K562 (cell line): Measurements from ENCODE around the gene VPS18. TPM values are rescaled to one million over a fixed set of nuclear protein-coding genes. Genes with fewer than 3 reads are reported as not detected.

ENCODE experiments used
- ARID1B ChIP-seq: fragments of 450-650 bp; IDR thresholded peaks from 2 replicates; pipeline ENCODE4 v1.6.1; 2016; ENCODE audit warnings: antibody characterized with exemption, mild to moderate bottlenecking, inconsistent platforms
- ETV6 ChIP-seq, 3 experiments: fragments of 150-350 bp in 1 of 3; sonication (generic) in 1 of 3; formaldehyde crosslinking in 1 of 3; IDR thresholded peaks; 2 replicates each; pipeline versions ENCODE4 v1.6.1 to v1.8.0; 2014 to 2022; ENCODE audit warnings: borderline replicate concordance in 2 of 3, low read depth in 2 of 3, antibody characterized with exemption in 1 of 3, low read length in 1 of 3, mild to moderate bottlenecking in 1 of 3, missing genetic modification reagents in 1 of 3
- FIP1L1 ChIP-seq: fragments of 200-400 bp; formaldehyde crosslinking; IDR thresholded peaks from 2 replicates; pipeline ENCODE4 v1.6.1; 2018; ENCODE audit warnings: mild to moderate bottlenecking, low read depth, low read length; ENCODE audit not compliant: poor library complexity, severe bottlenecking
- MTA3 ChIP-seq: fragments of 450-650 bp; formaldehyde crosslinking; IDR thresholded peaks from 2 replicates; pipeline ENCODE4 v1.6.1; 2017; ENCODE audit warnings: mild to moderate bottlenecking, borderline replicate concordance
- NR4A1 ChIP-seq, 2 experiments: fragments of 250-450 bp in 1 of 2; fragments of 450-650 bp in 1 of 2; sonication (Bioruptor Pico) in 1 of 2; IDR thresholded peaks; 2 replicates each; pipeline versions ENCODE4 v1.4.0 to v1.6.1; 2016 to 2020; ENCODE audit warnings: mild to moderate bottlenecking in 2 of 2, missing compliant biosample characterization in 1 of 2, missing genetic modification characterization in 1 of 2, moderate library complexity in 1 of 2
- RBFOX2 ChIP-seq: fragments of 200-400 bp; formaldehyde crosslinking; IDR thresholded peaks from 2 replicates; pipeline ENCODE4 v1.6.1; 2017; ENCODE audit warnings: low read depth, mild to moderate bottlenecking, low read length, moderate library complexity
- RBM17 ChIP-seq: fragments of 200-400 bp; formaldehyde crosslinking; IDR thresholded peaks from 2 replicates; pipeline ENCODE4 v1.6.1; 2017; ENCODE audit warnings: low read depth, mild to moderate bottlenecking, low read length, borderline replicate concordance
- RFX7 ChIP-seq: fragments of 250-450 bp; sonication (Bioruptor Pico); IDR thresholded peaks from 2 replicates; pipeline ENCODE4 v1.5.1; 2021; ENCODE audit warnings: mild to moderate bottlenecking
- RUNX1 ChIP-seq: sonication (generic); IDR thresholded peaks from 2 replicates; pipeline ENCODE4 v1.6.1; 2016; ENCODE audit warnings: antibody characterized with exemption, low read depth
- SLC30A9 ChIP-seq: fragments of 250-450 bp; sonication (Bioruptor Pico); IDR thresholded peaks from 2 replicates; pipeline ENCODE4 v1.8.0; 2022; ENCODE audit warnings: mild to moderate bottlenecking, moderate library complexity
- SMAD2 ChIP-seq: fragments of 150-350 bp; IDR thresholded peaks from 2 replicates; pipeline ENCODE4 v1.6.1; 2014; ENCODE audit warnings: low read depth, mild to moderate bottlenecking, low read length
- TCF7L2 ChIP-seq: fragments of 150-350 bp; IDR thresholded peaks from 2 replicates; pipeline ENCODE4 v1.6.1; 2016; ENCODE audit warnings: low read depth, mild to moderate bottlenecking, low read length, moderate library complexity
- ZBTB7A ChIP-seq: IDR thresholded peaks from 2 replicates; pipeline ENCODE4 v1.6.1; 2011; ENCODE audit warnings: low read depth, mild to moderate bottlenecking, low read length, moderate library complexity, borderline replicate concordance; ENCODE audit not compliant: control insufficient read depth
- ZEB2 ChIP-seq: fragments of 450-650 bp; IDR thresholded peaks from 2 replicates; pipeline ENCODE4 v1.6.1; 2016
- polyA plus RNA-seq, 8 experiments: library from polyadenylated mRNA; depleted of rRNA in 4 of 8; stranded (reverse) in 5 of 8; unstranded in 3 of 8; fragments of >200 nt; fragmentation: Nextera tagmentation in 2 of 8; fragmentation: Illumina TruSeq in 1 of 8; extraction: Ambion mirVana in 2 of 8; extraction: Trizol in 1 of 8; gene quantifications; 2 replicates each; pipeline versions ENCODE4 v1.2.1 to v1.2.3, GENCODE V29; 2011 to 2014; ENCODE audit warnings: inconsistent platforms in 1 of 8, missing spikeins in 1 of 8
- total RNA-seq, 7 experiments: library from RNA; depleted of rRNA in 6 of 7; stranded (reverse); fragments of >200 nt in 6 of 7; fragmentation: Illumina TruSeq in 2 of 7; extraction: Trizol in 2 of 7; gene quantifications; 2 replicates each; pipeline versions ENCODE4 v1.2.1 to v1.2.3, GENCODE V29; 2011 to 2021; ENCODE audit warnings: low replicate concordance in 1 of 7
- TF ChIP-seq, protein P1 (sequence below): IDR thresholded peaks from 2 replicates; pipeline ENCODE4 v1.6.1; 2011; ENCODE audit warnings: borderline replicate concordance, low read depth, mild to moderate bottlenecking, moderate library complexity, low read length; ENCODE audit not compliant: insufficient read depth, poor library complexity, severe bottlenecking
- TF ChIP-seq, protein P2 (sequence below): fragments of 200-800 bp; sonication (Bioruptor generic); IDR thresholded peaks from 2 replicates; pipeline ENCODE4 v1.6.1; 2017; ENCODE audit warnings: missing genetic modification characterization, missing compliant biosample characterization
- TF ChIP-seq, protein P3 (sequence below): fragments of 450-650 bp; IDR thresholded peaks from 2 replicates; pipeline ENCODE4 v1.6.1; 2017; ENCODE audit warnings: antibody characterized with exemption
- TF ChIP-seq, protein P4 (sequence below): sonication (generic); formaldehyde crosslinking; IDR thresholded peaks from 2 replicates; pipeline ENCODE4 v1.8.0; 2022; ENCODE audit warnings: mild to moderate bottlenecking, missing genetic modification reagents

The VPS18 gene
- total and polyA plus RNA-seq, 9 of the 15 experiments (the other 6 are each of a cell fraction or from before 2014, with no cell fraction given) = 0.73 to 19.9 (median 8.5) TPM

DNA sequence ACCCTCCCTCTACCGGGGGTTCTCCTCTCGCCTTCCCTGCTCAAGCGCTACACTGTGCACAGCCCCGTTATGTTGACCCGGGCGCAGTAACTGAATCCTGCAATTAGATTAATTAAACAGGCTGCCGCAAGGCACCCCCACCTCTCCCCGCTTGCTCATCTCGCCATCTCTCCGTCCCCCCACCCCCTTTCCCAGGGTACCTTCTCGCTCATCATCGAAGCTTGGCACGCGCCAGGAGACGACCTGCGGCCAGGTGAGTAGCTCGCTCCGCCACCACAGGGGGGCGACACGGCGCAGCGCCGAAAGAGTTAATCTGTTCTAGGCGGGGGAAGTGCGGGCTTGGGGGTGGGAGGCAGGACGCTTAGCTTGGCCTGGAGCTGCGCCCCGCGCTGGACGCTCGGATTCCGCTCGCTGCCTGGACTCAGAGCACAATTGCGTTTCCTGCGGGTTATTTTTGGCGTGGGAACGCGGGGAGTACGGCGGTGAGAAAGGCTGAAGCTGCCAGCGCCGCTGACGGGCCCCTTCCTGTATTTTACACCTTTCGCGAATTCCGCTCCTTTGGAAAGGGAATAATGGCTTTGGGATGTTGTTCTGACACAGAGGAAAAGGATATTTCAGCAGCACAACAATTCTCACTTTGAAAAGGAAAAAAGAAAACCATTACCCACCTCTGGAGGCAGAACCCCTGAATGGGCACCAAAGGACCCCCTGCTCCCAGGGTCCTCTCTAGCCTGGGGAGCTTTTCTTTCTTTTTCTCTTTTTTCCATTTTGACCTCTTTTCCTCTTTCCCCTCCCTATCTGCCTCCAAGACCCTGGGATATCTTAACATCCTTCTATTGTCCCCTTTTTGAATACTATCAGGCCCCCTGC, 36.4 kb downstream of the VPS18 start (continued):
- TF ChIP-seq, protein P1, sequence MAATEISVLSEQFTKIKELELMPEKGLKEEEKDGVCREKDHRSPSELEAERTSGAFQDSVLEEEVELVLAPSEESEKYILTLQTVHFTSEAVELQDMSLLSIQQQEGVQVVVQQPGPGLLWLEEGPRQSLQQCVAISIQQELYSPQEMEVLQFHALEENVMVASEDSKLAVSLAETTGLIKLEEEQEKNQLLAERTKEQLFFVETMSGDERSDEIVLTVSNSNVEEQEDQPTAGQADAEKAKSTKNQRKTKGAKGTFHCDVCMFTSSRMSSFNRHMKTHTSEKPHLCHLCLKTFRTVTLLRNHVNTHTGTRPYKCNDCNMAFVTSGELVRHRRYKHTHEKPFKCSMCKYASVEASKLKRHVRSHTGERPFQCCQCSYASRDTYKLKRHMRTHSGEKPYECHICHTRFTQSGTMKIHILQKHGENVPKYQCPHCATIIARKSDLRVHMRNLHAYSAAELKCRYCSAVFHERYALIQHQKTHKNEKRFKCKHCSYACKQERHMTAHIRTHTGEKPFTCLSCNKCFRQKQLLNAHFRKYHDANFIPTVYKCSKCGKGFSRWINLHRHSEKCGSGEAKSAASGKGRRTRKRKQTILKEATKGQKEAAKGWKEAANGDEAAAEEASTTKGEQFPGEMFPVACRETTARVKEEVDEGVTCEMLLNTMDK = peak; percentile 98
- TF ChIP-seq RBFOX2 (0 out of 2 replicates have a peak, but pooled peaks have one; percentile 29), MTA3 (peak; percentile 55), TCF7L2 (no peak), ARID1B (peak; percentile 38; the same call in 1 of the 2 replicates), SLC30A9 (CRISPR knock-in tag) (no peak), NR4A1 (CRISPR knock-in tag; IDR thresholded peaks at IDR 0.05) (no peak), NR4A1 (tag; IDR thresholded peaks at IDR 0.05) (no peak), RFX7 (no peak), ZEB2 (peak; percentile 95), ZBTB7A (peak; percentile 83; the same call in 1 of the 2 replicates), FIP1L1 (peak; percentile 34), ETV6 (IDR thresholded peaks at IDR 0.05; ENCODE audit: borderline replicate concordance in 1 of 2, low read depth in 2 of 2, low read length in 1 of 2) (peak in 1 of 2 experiments; percentile 37; a peak in 1 of 4 replicates), ETV6 (CRISPR knock-in tag; IDR thresholded peaks at IDR 0.05; ENCODE audit: borderline replicate concordance) (no peak), SMAD2 (no peak), RUNX1 (0 out of 2 replicates have a peak, but pooled peaks have one; percentile 13), RBM17 (no peak)
- TF ChIP-seq, protein P2, sequence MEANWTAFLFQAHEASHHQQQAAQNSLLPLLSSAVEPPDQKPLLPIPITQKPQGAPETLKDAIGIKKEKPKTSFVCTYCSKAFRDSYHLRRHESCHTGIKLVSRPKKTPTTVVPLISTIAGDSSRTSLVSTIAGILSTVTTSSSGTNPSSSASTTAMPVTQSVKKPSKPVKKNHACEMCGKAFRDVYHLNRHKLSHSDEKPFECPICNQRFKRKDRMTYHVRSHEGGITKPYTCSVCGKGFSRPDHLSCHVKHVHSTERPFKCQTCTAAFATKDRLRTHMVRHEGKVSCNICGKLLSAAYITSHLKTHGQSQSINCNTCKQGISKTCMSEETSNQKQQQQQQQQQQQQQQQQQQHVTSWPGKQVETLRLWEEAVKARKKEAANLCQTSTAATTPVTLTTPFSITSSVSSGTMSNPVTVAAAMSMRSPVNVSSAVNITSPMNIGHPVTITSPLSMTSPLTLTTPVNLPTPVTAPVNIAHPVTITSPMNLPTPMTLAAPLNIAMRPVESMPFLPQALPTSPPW (CRISPR knock-in tag) = peak; percentile 66
- TF ChIP-seq, protein P3, sequence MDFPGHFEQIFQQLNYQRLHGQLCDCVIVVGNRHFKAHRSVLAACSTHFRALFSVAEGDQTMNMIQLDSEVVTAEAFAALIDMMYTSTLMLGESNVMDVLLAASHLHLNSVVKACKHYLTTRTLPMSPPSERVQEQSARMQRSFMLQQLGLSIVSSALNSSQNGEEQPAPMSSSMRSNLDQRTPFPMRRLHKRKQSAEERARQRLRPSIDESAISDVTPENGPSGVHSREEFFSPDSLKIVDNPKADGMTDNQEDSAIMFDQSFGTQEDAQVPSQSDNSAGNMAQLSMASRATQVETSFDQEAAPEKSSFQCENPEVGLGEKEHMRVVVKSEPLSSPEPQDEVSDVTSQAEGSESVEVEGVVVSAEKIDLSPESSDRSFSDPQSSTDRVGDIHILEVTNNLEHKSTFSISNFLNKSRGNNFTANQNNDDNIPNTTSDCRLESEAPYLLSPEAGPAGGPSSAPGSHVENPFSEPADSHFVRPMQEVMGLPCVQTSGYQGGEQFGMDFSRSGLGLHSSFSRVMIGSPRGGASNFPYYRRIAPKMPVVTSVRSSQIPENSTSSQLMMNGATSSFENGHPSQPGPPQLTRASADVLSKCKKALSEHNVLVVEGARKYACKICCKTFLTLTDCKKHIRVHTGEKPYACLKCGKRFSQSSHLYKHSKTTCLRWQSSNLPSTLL = no peak
- TF ChIP-seq, protein P4, sequence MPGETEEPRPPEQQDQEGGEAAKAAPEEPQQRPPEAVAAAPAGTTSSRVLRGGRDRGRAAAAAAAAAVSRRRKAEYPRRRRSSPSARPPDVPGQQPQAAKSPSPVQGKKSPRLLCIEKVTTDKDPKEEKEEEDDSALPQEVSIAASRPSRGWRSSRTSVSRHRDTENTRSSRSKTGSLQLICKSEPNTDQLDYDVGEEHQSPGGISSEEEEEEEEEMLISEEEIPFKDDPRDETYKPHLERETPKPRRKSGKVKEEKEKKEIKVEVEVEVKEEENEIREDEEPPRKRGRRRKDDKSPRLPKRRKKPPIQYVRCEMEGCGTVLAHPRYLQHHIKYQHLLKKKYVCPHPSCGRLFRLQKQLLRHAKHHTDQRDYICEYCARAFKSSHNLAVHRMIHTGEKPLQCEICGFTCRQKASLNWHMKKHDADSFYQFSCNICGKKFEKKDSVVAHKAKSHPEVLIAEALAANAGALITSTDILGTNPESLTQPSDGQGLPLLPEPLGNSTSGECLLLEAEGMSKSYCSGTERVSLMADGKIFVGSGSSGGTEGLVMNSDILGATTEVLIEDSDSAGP (CRISPR knock-in tag) = no peak
